GM19099 (cell line): ENCODE data around the gene MYOF.

Experiments
- POLR2A ChIP-seq: IDR thresholded peaks from 3 replicates; pipeline ENCODE4 v1.6.1; 2011; ENCODE audit warnings: low read depth; ENCODE audit not compliant: insufficient read length; ENCODE audit errors: extremely low read depth

Gene MYOF

GRCh38 chr10:93266858-93267257, 215.3 kb downstream of the MYOF start:
- TF ChIP-seq POLR2A: no peak

- no peak for TF ChIP-seq POLR2A
These were observed 220.0 kb downstream of the MYOF start for GRCh38 chr10:93261961-93262610.

GRCh38 chr10:93261089-93261488, 221.0 kb downstream of the MYOF start:
- TF ChIP-seq POLR2A: no peak

GRCh38 chr10:93259126-93259525, 223.0 kb downstream of the MYOF start:
- no peak for TF ChIP-seq POLR2A
